ENCODE data around the gene DEPDC5. TPM values are rescaled to one million over a fixed set of nuclear protein-coding genes. Genes with fewer than 3 reads are reported as not detected.

DEPDC5 gene
- total RNA-seq, 1 donor from 2014 or later, result 12.4 TPM

- DNase-seq, result no peak
Measured at GRCh38 chr22:31951194-31952093, 197.6 kb downstream of the DEPDC5 start.

GRCh38 chr22:31952094-31952401 is 198.2 kb downstream of the DEPDC5 start:
- peak; percentile 19 for DNase-seq

GRCh38 chr22:31952472-31952871 is 198.7 kb downstream of the DEPDC5 start:
- DNase-seq, result peak; percentile 84

GRCh38 chr22:31953261-31953660 is 199.4 kb downstream of the DEPDC5 start:
- no peak for DNase-seq

- DNase-seq, result peak; percentile 30
Measured at GRCh38 chr22:31954535-31955523, 201.0 kb downstream of the DEPDC5 start.

- no peak for DNase-seq
Measured at GRCh38 chr22:31956360-31956759, 202.5 kb downstream of the DEPDC5 start.

Other genes starting within 250 kb of the DEPDC5 start
- 52.6 and 58.3 TPM in 2 replicates for gene PISD, start 91.8 kb upstream of the DEPDC5 start, total RNA-seq
- 23.0 and 32.2 TPM in 2 replicates for gene PRR14L, start 3.9 kb upstream of the DEPDC5 start, total RNA-seq
- 145 and 162 TPM in 2 replicates for gene YWHAH, start 190.5 kb downstream of the DEPDC5 start, total RNA-seq